BJ (cell line): ENCODE results near the gene SEPTIN8. TPM values are rescaled to one million over a fixed set of nuclear protein-coding genes. Genes with fewer than 3 reads are reported as not detected.

ENCODE experiments used
- CTCF ChIA-PET: fragments of 350-600 bp; formaldehyde crosslinking; extraction: SDS; loops from one replicate; lab custom pipeline; 2021; ENCODE audit warnings: antibody characterized with exemption, inconsistent platforms; lab: Yijun Ruan, JAX
- POLR2A ChIA-PET: fragments of 300-600 bp; sonication (Branson Sonifier 250); formaldehyde crosslinking; extraction: SDS; loops from one replicate; lab custom pipeline; 2021; ENCODE audit warnings: antibody characterized with exemption; lab: Charles Lee
- DNase-seq: peaks from one replicate; pipeline ENCODE4 v3.0.0-alpha.2; 2011; ENCODE audit warnings: low read depth
- H3K27me3 ChIP-seq: 2 replicates; pipeline ENCODE4 v1.6.0; 2011; ENCODE audit warnings: low read length; ENCODE audit not compliant: control insufficient read depth, insufficient read depth
- H3K36me3 ChIP-seq: 2 replicates; pipeline ENCODE4 v1.5.1; 2011; ENCODE audit warnings: low read length; ENCODE audit not compliant: control insufficient read depth, insufficient read depth
- H3K4me3 ChIP-seq: 2 replicates; pipeline ENCODE4 v1.5.1; 2011; ENCODE audit warnings: low read depth, mild to moderate bottlenecking, control low read depth, low read length
- CTCF ChIP-seq: IDR thresholded peaks from 2 replicates; pipeline ENCODE4 v1.5.1; 2011; ENCODE audit warnings: low read depth, mild to moderate bottlenecking, control low read depth, inconsistent platforms, low read length, moderate library complexity; ENCODE audit not compliant: insufficient read depth
- polyA plus RNA-seq: library from polyadenylated mRNA; depleted of rRNA; stranded (reverse); fragments of >200 nt; gene quantifications from 2 replicates; pipeline ENCODE4 v1.2.3, GENCODE V29; 2011

SEPTIN8 gene
- polyA plus RNA-seq, 1 experiment: 67.8 TPM

- no peak for TF ChIP-seq CTCF
- ChIA-PET CTCF (no interaction called here), POLR2A (no interaction called here)
- no peak for DNase-seq
- Histone ChIP-seq H3K27me3 (no peaks in the 10 kb centered on the region), H3K4me3 (no peak overlapping the region), H3K36me3 (peaks cover 31% of the 10 kb centered on the region)
Measured at GRCh38 chr5:132762246-132763000, 14.6 kb downstream of the SEPTIN8 start.

- ChIA-PET POLR2A (no interaction called here), CTCF (interaction anchor here (1.1 kb wide), 1 partner anchor 40 kb away, joined by 3 read pairs; no protein-coding TSS in a partner anchor)
- Histone ChIP-seq H3K36me3 (peaks cover 31% of the 10 kb centered on the region), H3K4me3 (no peak overlapping the region), H3K27me3 (no peaks in the 10 kb centered on the region)
- DNase-seq: no peak
- TF ChIP-seq CTCF: no peak
Measured at GRCh38 chr5:132761321-132762240, 15.5 kb downstream of the SEPTIN8 start.

GRCh38 chr5:132760601-132761317, 16.3 kb downstream of the SEPTIN8 start:
- H3K27me3 ChIP-seq: no peaks in the 10 kb centered on the region
- H3K36me3 ChIP-seq: peaks cover 31% of the 10 kb centered on the region
- ChIA-PET POLR2A (no interaction called here), CTCF (interaction anchor here (1.1 kb wide), 1 partner anchor 41 kb away, joined by 3 read pairs; no protein-coding TSS in a partner anchor)
- no peak for DNase-seq
- H3K4me3 ChIP-seq: no peak overlapping the region
- TF ChIP-seq CTCF: no peak

- Histone ChIP-seq H3K36me3 (peaks cover 31% of the 10 kb centered on the region), H3K4me3 (no peak overlapping the region), H3K27me3 (no peaks in the 10 kb centered on the region)
- ChIA-PET CTCF (no interaction called here), POLR2A (no interaction called here)
- no peak for TF ChIP-seq CTCF
- no peak for DNase-seq
Measured at GRCh38 chr5:132760049-132760420, 17.0 kb downstream of the SEPTIN8 start.
